22Rv1 (cell line): Measurements from ENCODE around the gene ANKRD28.

Experiments
- CTCF ChIP-seq: fragments of 450-650 bp; IDR thresholded peaks from 2 replicates; pipeline ENCODE4 v1.5.1; 2017; ENCODE audit warnings: mild to moderate bottlenecking
- ZFX ChIP-seq: fragments of 450-650 bp; IDR thresholded peaks from 2 replicates; pipeline ENCODE4 v1.6.1; 2017; ENCODE audit warnings: antibody characterized with exemption, borderline replicate concordance

GRCh38 chr3:15654127-15654526, 143.7 kb downstream of the ANKRD28 start:
- TF ChIP-seq CTCF: no peak
- TF ChIP-seq ZFX: no peak
